Left ventricle myocardium inferior (tissue), 1 donor: ENCODE results near the gene MAP1S. TPM values are rescaled to one million over a fixed set of nuclear protein-coding genes. Genes with fewer than 3 reads are reported as not detected.

ENCODE experiments used
- DNase-seq: peaks from one replicate; pipeline ENCODE4 v3.0.0-alpha.2; 2020
- H3K27ac ChIP-seq: fragments of 200-600 bp; replicated peaks from 2 replicates; pipeline ENCODE4 v1.8.0; 2021
- H3K27me3 ChIP-seq: fragments of 200-600 bp; 2 replicates; pipeline ENCODE4 v1.8.0; 2021; ENCODE audit warnings: low read depth
- H3K36me3 ChIP-seq: fragments of 200-600 bp; 2 replicates; pipeline ENCODE4 v1.8.0; 2021
- H3K4me1 ChIP-seq: fragments of 200-600 bp; 2 replicates; pipeline ENCODE4 v1.8.0; 2021
- H3K4me3 ChIP-seq: fragments of 200-600 bp; 2 replicates; pipeline ENCODE4 v1.8.0; 2021; ENCODE audit warnings: mild to moderate bottlenecking, moderate library complexity
- H3K9me3 ChIP-seq: fragments of 200-600 bp; replicated peaks from 2 replicates; pipeline ENCODE4 v1.8.0; 2021
- CTCF ChIP-seq: fragments of 200-600 bp; IDR thresholded peaks from 2 replicates; pipeline ENCODE4 v1.8.0; 2021; ENCODE audit warnings: antibody characterized with exemption, mild to moderate bottlenecking, borderline replicate concordance
- intact Hi-C: fragments of 100-400 bp; cut with micrococcal nuclease; formaldehyde crosslinking; loops from one replicate; pipeline ENCODE4 v1.11.0; 2022
- total RNA-seq: library from RNA; stranded (reverse); fragmentation: NEBNext Ultra II Directional; extraction: Animal tissue kit (Norgen Biotek cat#: 25700); gene quantifications from one replicate; pipeline ENCODE4 v1.2.1, GENCODE V29; 2021
- donor health status: DM: no; HTN: yes; CAD: no; lungs with severe emphysema.

The MAP1S gene
- total RNA-seq, 1 donor from 2014 or later = 21.4 TPM

- no peak overlapping the region for H3K27ac ChIP-seq
- H3K4me3 ChIP-seq = no peak overlapping the region
- H3K27me3 ChIP-seq = peaks cover 20% of the 10 kb centered on the region
- no peaks in the 10 kb centered on the region for H3K4me1 ChIP-seq
- no peaks in the 10 kb centered on the region for H3K9me3 ChIP-seq
- no peak for DNase-seq
- intact Hi-C loops = no loop called here
- no peaks in the 10 kb centered on the region for H3K36me3 ChIP-seq
- TF ChIP-seq CTCF = no peak
Measured at GRCh38 chr19:17761148-17761547, 41.9 kb downstream of the MAP1S start.

GRCh38 chr19:17762505-17763229, 43.4 kb downstream of the MAP1S start:
- TF ChIP-seq CTCF = no peak
- Histone ChIP-seq H3K27ac (no peak overlapping the region), H3K9me3 (no peaks in the 10 kb centered on the region), H3K4me3 (no peak overlapping the region), H3K4me1 (peaks cover 10% of the 10 kb centered on the region), H3K27me3 (peaks cover 20% of the 10 kb centered on the region), H3K36me3 (no peaks in the 10 kb centered on the region)
- no peak for DNase-seq
- intact Hi-C loops = no loop called here

- Histone ChIP-seq H3K36me3 (no peaks in the 10 kb centered on the region), H3K27me3 (peaks cover 20% of the 10 kb centered on the region), H3K4me1 (peaks cover 10% of the 10 kb centered on the region), H3K9me3 (no peaks in the 10 kb centered on the region), H3K4me3 (no peak overlapping the region), H3K27ac (no peak overlapping the region)
- TF ChIP-seq CTCF = no peak
- intact Hi-C loops = no loop called here
- no peak for DNase-seq
Measured at GRCh38 chr19:17764348-17764747, 45.1 kb downstream of the MAP1S start.

GRCh38 chr19:17765069-17765618, 45.9 kb downstream of the MAP1S start:
- H3K36me3 ChIP-seq = no peaks in the 10 kb centered on the region
- H3K27ac ChIP-seq = no peak overlapping the region
- peak; percentile 55 for DNase-seq
- H3K27me3 ChIP-seq = peaks cover 22% of the 10 kb centered on the region
- H3K4me3 ChIP-seq = no peak overlapping the region
- intact Hi-C loops = no loop called here
- TF ChIP-seq CTCF = no peak
- H3K9me3 ChIP-seq = no peaks in the 10 kb centered on the region
- H3K4me1 ChIP-seq = peaks cover 10% of the 10 kb centered on the region

- intact Hi-C loops = no loop called here
- TF ChIP-seq CTCF = peak; percentile 86
- Histone ChIP-seq H3K9me3 (no peaks in the 10 kb centered on the region), H3K4me1 (peaks cover 10% of the 10 kb centered on the region), H3K27ac (no peak overlapping the region), H3K27me3 (peaks cover 23% of the 10 kb centered on the region), H3K36me3 (no peaks in the 10 kb centered on the region), H3K4me3 (peak overlapping the region; percentile 47)
- DNase-seq = peak; percentile 76
Measured at GRCh38 chr19:17766543-17767131, 47.4 kb downstream of the MAP1S start.
